Activated naive CD4-positive, alpha-beta T cell treated with anti-CD3 and anti-CD28 coated beads, Interleukin-2, amount 10 ng/mL, durations not matched to agents 7 days and 5 days (primary cell): ENCODE data around the gene UBA5.
A peak's percentile ranks its signal among the peaks of the same experiment; 100 is the strongest.
"Not testable (repeated sequence)": the region's sequence is repeated elsewhere in the genome, so short reads cannot be mapped to it uniquely, and the experiment has no call there.

ENCODE experiments used
- CTCF ChIA-PET: fragments of 350-600 bp; sonication (Branson Sonifier 250); formaldehyde crosslinking; loops from one replicate; lab custom pipeline; 2021; ENCODE audit warnings: antibody characterized with exemption; lab: Charles Lee
- DNase-seq: peaks from one replicate; pipeline ENCODE4 v3.0.0-alpha.2; 2020
- H3K27ac Mint-ChIP-seq: one replicate; pipeline ENCODE4 v1.8.0; 2021; ENCODE audit warnings: mild to moderate bottlenecking, moderate library complexity, mixed read lengths
- H3K27me3 Mint-ChIP-seq: one replicate; pipeline ENCODE4 v1.8.0; 2021; ENCODE audit warnings: mild to moderate bottlenecking, mixed read lengths
- H3K36me3 Mint-ChIP-seq: one replicate; pipeline ENCODE4 v1.8.0; 2021; ENCODE audit warnings: mixed read lengths
- H3K4me1 Mint-ChIP-seq: one replicate; pipeline ENCODE4 v1.8.0; 2021; ENCODE audit warnings: mixed read lengths
- H3K4me3 Mint-ChIP-seq: one replicate; pipeline ENCODE4 v1.8.0; 2021; ENCODE audit warnings: mild to moderate bottlenecking, moderate library complexity, mixed read lengths
- H3K9me3 Mint-ChIP-seq: one replicate; pipeline ENCODE4 v1.8.0; 2021; ENCODE audit warnings: mixed read lengths

UBA5 gene

DNA sequence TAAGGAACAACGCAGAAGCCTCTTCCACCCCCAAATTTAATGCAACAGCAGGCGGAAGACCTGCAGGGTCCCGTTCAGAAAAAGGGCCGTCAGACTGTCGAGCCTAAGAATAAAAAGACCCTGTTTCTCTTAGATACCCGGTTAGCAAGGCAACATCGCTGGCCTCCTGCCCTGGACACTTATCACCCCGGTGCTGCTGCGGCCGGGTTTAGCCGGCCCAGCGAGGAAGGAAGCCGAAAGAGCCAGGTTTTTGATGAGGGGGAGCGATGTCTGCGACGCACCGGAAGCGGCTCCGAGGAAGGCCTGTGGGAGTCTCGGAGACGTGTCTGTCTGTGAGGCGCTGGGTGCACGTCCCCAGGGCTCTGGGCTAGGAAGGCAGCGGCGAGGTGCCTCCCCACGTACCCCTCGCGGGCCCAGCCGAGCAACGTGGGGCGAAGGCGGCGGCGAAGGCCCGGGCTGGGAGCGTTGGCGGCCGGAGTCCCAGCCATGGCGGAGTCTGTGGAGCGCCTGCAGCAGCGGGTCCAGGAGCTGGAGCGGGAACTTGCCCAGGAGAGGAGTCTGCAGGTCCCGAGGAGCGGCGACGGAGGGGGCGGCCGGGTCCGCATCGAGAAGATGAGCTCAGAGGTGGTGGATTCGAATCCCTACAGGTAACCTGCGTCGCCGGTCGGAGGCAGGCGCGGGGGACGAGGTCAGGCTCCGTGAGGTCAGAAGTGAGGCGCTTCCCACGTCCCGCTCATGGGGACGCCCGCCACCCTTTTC, at the start of gene UBA5:
Gene UBA5, plus strand, starts transcription at position 278 of the 759 bp plus-strand sequence. Its CDS starts 209 bp downstream, at position 487.
- Mint-ChIP-seq H3K27me3 (no peaks in the 10 kb centered on the region), H3K4me3 (peak within 1 kb of the TSS; percentile 95), H3K4me1 (peaks cover 37% of the 10 kb centered on the region), H3K36me3 (peaks cover 7% of the 10 kb centered on the region), H3K9me3 (no peaks in the 10 kb centered on the region), H3K27ac (peak within 1 kb of the TSS; percentile 95)
- DNase-seq: peak; percentile 80
- CTCF ChIA-PET: interaction anchor here (2.3 to 2.8 kb wide), 2 partner anchors 17 to 124 kb away, joined by 7 to 11 read pairs; no protein-coding TSS in a partner anchor

DNA sequence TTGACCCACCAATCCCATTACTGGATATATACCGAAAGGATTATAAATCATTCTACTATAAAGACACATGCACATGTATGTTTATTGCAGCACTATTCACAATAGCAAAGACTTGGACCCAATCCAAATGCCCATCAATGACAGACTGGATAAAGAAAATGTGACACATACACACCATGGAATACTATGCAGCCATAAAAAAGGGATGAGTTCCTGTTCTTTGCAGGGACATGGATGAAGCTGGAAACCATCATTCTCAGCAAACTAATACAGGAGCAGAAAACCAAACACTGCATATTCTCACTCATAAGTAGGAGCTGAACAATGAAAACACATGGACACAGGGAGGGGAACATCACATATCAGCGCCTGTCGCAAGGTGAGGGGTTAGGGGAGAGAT, 44.8 kb upstream of the UBA5 start:
- H3K9me3 Mint-ChIP-seq, H3K27ac Mint-ChIP-seq, H3K4me1 Mint-ChIP-seq, H3K27me3 Mint-ChIP-seq, H3K4me3 Mint-ChIP-seq, CTCF ChIA-PET, DNase-seq: not testable (repeated sequence)
- peaks cover 17% of the 10 kb centered on the region for H3K36me3 Mint-ChIP-seq

DNA sequence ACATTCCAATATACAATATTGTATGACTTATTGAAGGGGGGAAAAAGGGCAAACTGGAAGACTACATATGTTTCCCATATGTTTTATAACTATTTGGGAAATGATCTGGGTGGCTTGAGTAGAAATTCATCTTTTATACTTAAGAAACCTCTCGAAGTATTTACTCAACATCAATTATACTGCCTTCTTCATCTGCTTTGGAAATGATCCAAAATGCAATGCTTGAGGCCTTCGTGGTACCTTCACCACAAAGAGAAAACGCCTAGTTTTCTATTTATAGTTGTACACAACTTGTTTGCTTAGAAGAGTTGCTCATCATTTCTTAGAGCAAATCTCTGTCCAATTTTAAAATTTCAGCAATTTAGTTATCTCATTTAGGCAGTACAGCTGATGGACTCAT, 44.2 kb upstream of the UBA5 start:
- Mint-ChIP-seq H3K4me1 (no peaks in the 10 kb centered on the region), H3K27me3 (no peaks in the 10 kb centered on the region), H3K36me3 (peaks cover 17% of the 10 kb centered on the region), H3K27ac (no peak overlapping the region), H3K4me3 (no peak overlapping the region), H3K9me3 (peaks cover 2% of the 10 kb centered on the region)
- DNase-seq: no peak
- CTCF ChIA-PET: no interaction called here

DNA sequence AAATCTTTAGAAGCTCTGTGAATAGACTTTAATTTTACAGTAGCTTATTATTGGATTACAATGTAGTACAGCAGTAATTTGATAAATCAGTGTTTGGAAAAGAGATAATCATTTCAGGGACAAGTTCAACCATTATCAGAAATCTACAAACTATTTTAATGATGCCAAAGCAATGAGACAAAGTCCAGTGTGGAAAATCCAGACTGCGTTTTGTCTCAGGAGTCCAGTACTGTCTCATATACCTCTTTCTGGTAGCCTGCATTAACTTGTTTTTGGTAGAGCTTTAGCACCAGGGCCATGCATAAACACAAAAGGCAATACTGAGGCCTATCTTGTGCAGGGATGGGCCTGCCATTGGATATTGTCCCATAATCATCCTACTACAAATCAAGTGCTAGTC, 43.3 kb upstream of the UBA5 start:
- peaks cover 15% of the 10 kb centered on the region for H3K36me3 Mint-ChIP-seq
- CTCF ChIA-PET: no interaction called here
- no peak overlapping the region for H3K27ac Mint-ChIP-seq
- H3K4me3 Mint-ChIP-seq: no peak overlapping the region
- no peak for DNase-seq
- H3K27me3 Mint-ChIP-seq: no peaks in the 10 kb centered on the region
- H3K9me3 Mint-ChIP-seq: peaks cover 2% of the 10 kb centered on the region
- H3K4me1 Mint-ChIP-seq: no peaks in the 10 kb centered on the region

DNA sequence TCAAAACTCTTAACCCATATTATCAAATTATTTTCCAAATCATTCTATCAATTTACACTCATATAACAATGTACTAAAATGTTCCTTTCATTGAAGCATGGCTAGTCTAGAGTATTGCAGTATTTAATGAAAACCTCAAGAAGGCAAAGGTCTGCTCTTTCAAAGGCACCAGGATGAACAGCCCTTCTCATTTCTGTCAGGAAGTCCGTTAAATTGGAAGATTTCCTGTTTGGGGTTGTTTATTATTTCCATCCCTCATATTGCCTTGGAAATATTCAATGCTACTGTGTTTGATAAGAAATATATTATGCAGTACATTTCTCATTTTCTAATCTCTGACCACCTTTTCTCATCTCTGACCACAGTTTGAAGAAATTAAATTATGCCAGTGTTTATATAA, 38.0 kb upstream of the UBA5 start:
- no peak overlapping the region for H3K4me3 Mint-ChIP-seq
- H3K9me3 Mint-ChIP-seq: no peaks in the 10 kb centered on the region
- H3K27ac Mint-ChIP-seq: no peak overlapping the region
- no peaks in the 10 kb centered on the region for H3K27me3 Mint-ChIP-seq
- H3K4me1 Mint-ChIP-seq: peaks cover 2% of the 10 kb centered on the region
- CTCF ChIA-PET: no interaction called here
- DNase-seq: no peak
- peaks cover 14% of the 10 kb centered on the region for H3K36me3 Mint-ChIP-seq

DNA sequence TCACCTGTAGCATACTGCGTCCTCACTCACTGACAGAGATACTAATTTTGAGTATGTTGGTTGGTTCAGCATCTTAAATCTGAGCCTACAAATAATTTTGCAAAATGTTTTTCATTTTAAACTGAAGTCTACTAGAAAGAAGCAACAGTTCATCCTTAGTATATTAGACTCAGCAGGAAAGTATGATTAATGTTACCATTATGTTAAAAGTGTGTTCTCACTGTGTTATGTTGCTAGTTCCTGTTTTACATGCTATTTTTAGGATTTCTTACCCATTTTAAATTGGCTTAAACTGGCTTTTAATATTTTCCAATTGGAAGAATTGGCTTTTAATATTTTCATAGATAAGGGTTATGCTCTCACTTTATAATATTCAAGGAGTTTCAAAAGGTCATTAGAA, 37.4 kb upstream of the UBA5 start:
- no peaks in the 10 kb centered on the region for H3K9me3 Mint-ChIP-seq
- DNase-seq: no peak
- H3K4me1 Mint-ChIP-seq: peaks cover 2% of the 10 kb centered on the region
- H3K27me3 Mint-ChIP-seq: no peaks in the 10 kb centered on the region
- H3K36me3 Mint-ChIP-seq: peaks cover 11% of the 10 kb centered on the region
- CTCF ChIA-PET: interaction anchor here (0.7 kb wide), 1 partner anchor 20 kb away, joined by 3 read pairs; no protein-coding TSS in a partner anchor
- H3K27ac Mint-ChIP-seq: no peak overlapping the region
- no peak overlapping the region for H3K4me3 Mint-ChIP-seq

DNA sequence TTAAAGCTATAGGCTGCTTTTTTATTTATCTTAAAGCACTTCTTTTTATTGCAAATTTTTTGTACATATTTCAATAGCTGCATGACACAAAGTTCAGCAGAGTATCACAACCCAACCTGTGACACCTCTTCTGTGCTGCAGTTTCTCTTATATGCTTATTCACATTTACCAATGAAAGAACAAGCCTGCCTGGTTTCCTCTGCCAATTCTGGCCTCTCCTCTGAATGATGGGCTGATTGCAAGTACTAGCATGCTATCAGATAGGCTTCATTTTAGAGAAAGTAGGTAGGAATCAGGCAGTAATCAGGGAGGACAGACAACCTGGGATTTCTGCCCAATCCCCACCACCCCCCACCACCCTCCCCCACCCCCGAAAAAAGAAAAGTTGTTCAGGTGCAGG, 36.5 kb upstream of the UBA5 start:
- peaks cover 11% of the 10 kb centered on the region for H3K36me3 Mint-ChIP-seq
- H3K4me1 Mint-ChIP-seq: peaks cover 2% of the 10 kb centered on the region
- DNase-seq: no peak
- no peaks in the 10 kb centered on the region for H3K27me3 Mint-ChIP-seq
- H3K9me3 Mint-ChIP-seq: no peaks in the 10 kb centered on the region
- CTCF ChIA-PET: interaction anchor here (0.7 kb wide), 1 partner anchor 273 kb away, joined by 3 read pairs; no protein-coding TSS in a partner anchor
- H3K4me3 Mint-ChIP-seq: no peak overlapping the region
- H3K27ac Mint-ChIP-seq: no peak overlapping the region

DNA sequence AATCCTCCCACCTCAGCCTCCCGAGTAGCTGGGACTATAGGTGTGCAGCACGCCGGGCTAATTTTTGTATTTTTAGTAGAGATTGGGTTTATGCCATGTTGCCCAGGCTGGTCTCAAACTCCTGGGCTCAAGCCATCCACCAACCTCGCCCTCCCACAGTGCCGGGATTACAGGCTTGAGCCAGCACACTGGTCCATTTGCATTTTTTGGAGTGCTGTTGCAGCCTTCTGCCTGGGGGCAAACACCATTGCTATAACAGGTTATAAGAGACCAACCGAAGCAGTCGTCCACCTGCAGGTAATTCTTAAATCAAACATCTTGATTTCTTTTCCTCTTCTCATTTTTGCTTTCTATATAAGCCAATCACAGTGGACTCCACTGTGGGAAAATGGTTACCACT, 35.3 kb upstream of the UBA5 start:
- no peaks in the 10 kb centered on the region for H3K27me3 Mint-ChIP-seq
- no peak overlapping the region for H3K27ac Mint-ChIP-seq
- H3K9me3 Mint-ChIP-seq: no peaks in the 10 kb centered on the region
- CTCF ChIA-PET: no interaction called here
- no peak overlapping the region for H3K4me3 Mint-ChIP-seq
- DNase-seq: no peak
- peaks cover 2% of the 10 kb centered on the region for H3K4me1 Mint-ChIP-seq
- peaks cover 11% of the 10 kb centered on the region for H3K36me3 Mint-ChIP-seq

DNA sequence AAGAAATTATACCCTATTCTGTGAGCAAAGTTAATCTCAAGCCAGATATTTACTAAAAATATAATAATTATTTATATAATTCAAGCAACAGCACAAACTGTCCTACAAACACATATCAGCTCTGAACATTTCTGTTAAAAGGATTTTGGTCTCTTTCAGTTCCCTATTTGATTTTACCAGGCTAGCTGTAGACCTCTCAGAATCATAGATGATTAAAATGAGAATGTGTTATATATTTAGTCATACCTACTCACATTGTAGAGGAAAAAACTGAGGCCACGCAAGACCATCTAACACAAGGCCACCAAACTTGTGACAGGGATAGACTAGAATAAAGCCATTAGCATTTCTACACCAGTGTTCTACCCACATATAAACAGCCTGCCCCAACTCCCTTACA, 34.5 kb upstream of the UBA5 start:
- no peak for DNase-seq

DNA sequence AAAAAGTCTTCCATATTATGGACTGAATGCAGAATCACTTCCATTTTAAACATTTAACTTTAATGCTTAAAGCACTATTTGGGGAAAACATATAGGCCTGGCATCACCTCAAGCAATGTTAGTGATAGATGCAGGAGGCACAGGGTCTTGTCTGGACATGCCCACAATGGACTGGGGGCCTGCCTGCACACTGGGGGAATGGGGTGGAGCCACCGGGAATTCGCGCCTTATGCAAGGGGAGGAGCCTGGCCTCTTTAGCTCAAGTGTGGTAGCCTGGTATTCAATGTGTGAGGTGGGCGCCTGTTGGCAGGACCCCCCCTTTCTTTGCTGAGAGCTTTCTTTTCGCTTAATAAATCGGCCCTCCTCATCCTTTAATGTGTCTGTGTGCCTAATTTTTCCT, 33.2 kb upstream of the UBA5 start:
- Mint-ChIP-seq H3K4me1 (peaks cover 1% of the 10 kb centered on the region), H3K27ac (no peak overlapping the region), H3K27me3 (no peaks in the 10 kb centered on the region), H3K9me3 (no peaks in the 10 kb centered on the region), H3K36me3 (peaks cover 11% of the 10 kb centered on the region), H3K4me3 (no peak overlapping the region)
- CTCF ChIA-PET: interaction anchor here (1.3 kb wide), 1 partner anchor 9 kb away, joined by 3 read pairs; no protein-coding TSS in a partner anchor
- DNase-seq: no peak

More for the DNA sequence above, 34.5 kb upstream of the UBA5 start:
- H3K36me3 Mint-ChIP-seq: peaks cover 11% of the 10 kb centered on the region
- H3K27ac Mint-ChIP-seq: no peak overlapping the region
- CTCF ChIA-PET: interaction anchor here (1.3 kb wide), 2 partner anchors 8 to 16 kb away, joined by 3 read pairs; no protein-coding TSS in a partner anchor
- no peak overlapping the region for H3K4me3 Mint-ChIP-seq
- no peaks in the 10 kb centered on the region for H3K9me3 Mint-ChIP-seq
- no peaks in the 10 kb centered on the region for H3K27me3 Mint-ChIP-seq
- H3K4me1 Mint-ChIP-seq: peaks cover 2% of the 10 kb centered on the region

DNA sequence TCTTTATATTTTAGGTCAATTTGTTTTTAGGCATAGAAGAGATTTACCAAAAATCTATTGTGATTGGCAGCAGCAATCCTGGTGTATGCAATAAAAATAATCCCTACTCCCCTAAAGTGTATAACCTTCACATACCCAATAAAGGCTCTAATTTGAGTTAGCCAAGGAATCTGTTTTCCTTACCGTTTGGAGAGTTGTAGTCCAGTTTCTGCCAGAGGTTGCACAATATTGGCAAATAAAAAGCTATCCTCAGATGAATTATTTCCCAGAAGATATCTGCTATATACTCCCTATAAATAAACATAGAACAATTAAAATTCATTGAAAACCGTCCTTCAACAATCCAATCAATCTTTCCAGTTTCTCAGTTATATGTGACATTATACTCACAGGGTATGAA, 32.0 kb upstream of the UBA5 start:
- H3K27ac Mint-ChIP-seq: no peak overlapping the region

DNA sequence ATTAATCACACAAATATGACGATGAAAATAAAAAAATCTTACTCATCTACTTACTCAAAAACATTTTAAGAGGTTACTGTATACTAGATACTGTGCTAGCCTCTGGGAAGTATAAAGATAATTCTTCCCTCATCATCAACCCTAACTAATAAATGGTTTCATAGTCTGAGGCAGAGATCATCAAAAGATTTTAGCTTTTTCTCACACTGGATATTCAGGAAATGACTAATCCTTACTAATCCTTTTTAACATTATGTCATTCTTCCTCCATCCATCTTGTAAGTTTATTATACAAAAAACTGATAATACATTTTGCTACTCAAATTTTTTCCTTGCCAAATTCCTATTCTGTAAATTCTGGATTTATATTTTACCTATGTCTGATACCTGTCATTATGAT, 30.2 kb upstream of the UBA5 start:
- Mint-ChIP-seq H3K9me3 (no peaks in the 10 kb centered on the region), H3K27me3 (no peaks in the 10 kb centered on the region), H3K36me3 (peaks cover 11% of the 10 kb centered on the region), H3K4me1 (no peaks in the 10 kb centered on the region), H3K27ac (no peak overlapping the region), H3K4me3 (no peak overlapping the region)
- CTCF ChIA-PET: no interaction called here
- no peak for DNase-seq

More for the DNA sequence above, 32.0 kb upstream of the UBA5 start:
- H3K4me3 Mint-ChIP-seq: no peak overlapping the region
- peaks cover 11% of the 10 kb centered on the region for H3K36me3 Mint-ChIP-seq
- CTCF ChIA-PET: interaction anchor here (0.6 kb wide), 1 partner anchor 66 kb away, joined by 3 read pairs; no protein-coding TSS in a partner anchor
- H3K27me3 Mint-ChIP-seq: no peaks in the 10 kb centered on the region
- no peak for DNase-seq
- H3K9me3 Mint-ChIP-seq: no peaks in the 10 kb centered on the region
- H3K4me1 Mint-ChIP-seq: no peaks in the 10 kb centered on the region

DNA sequence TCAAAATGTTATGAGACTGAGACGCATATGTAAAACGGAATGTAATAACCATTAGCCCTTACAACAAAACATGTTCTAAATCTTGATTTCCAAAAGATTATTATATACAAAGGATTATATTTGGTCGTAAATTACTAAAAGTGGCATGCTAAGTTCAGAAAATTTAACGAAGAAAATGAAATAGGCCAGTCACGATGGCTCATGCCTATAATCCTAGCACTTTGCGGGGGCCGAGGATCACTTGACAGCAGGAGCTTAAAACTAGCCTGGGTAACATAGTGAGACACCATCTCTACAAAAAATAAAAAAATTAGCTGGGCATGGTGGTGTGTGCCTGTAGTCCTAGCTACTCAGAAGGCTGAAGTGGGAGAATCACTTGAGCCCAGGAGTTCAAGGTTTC, 29.5 kb upstream of the UBA5 start:
- CTCF ChIA-PET: interaction anchor here (1.1 to 1.5 kb wide), 2 partner anchors 11 to 12 kb away, joined by 3 to 5 read pairs; no protein-coding TSS in a partner anchor

DNA sequence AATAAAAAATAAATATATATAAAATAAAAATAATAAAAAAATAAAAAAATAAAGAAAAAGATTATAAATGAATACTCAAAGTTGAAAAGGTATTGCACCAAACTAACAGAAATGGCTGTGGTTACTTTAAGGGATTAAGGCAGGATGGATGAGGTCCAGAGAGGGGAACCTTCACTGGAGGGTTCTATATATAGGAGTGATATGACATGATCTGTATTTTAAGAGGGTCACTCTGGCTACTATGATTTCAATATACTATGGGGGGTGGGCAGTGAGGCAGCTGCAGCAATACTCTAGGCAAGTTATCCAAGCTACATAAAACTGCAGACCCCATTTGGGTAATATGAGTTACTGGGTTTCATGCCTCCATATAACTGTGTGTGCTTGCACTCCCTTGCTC, 25.1 kb upstream of the UBA5 start:
- Mint-ChIP-seq H3K27ac (no peak overlapping the region), H3K36me3 (peaks cover 7% of the 10 kb centered on the region), H3K27me3 (no peaks in the 10 kb centered on the region), H3K9me3 (no peaks in the 10 kb centered on the region), H3K4me3 (no peak overlapping the region), H3K4me1 (no peaks in the 10 kb centered on the region)
- no peak for DNase-seq
- CTCF ChIA-PET: interaction anchor here (2.2 kb wide), 1 partner anchor 99 kb away, joined by 9 read pairs; no protein-coding TSS in a partner anchor

More for the DNA sequence above, 29.5 kb upstream of the UBA5 start:
- Mint-ChIP-seq H3K27me3 (no peaks in the 10 kb centered on the region), H3K9me3 (no peaks in the 10 kb centered on the region), H3K4me1 (no peaks in the 10 kb centered on the region), H3K27ac (no peak overlapping the region), H3K4me3 (no peak overlapping the region), H3K36me3 (peaks cover 12% of the 10 kb centered on the region)
- no peak for DNase-seq

DNA sequence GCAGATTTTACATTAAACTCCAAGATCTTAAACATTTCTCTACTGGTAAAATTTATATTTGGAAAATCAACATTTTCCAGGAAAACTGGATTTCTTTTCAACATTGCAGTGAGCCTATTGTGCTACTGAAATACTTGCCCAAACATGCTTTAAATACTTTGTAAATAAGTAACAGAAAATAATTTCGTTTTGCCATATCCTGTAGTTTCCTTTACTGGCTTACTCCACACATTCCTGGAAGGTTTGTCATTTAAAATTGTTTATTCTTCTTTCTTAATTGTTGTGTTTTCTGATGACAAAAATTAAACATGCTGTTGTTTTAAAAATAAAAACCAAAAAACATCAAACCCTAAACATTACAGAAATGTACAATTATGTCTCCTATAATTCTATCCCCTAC, 22.5 kb upstream of the UBA5 start:
- no peaks in the 10 kb centered on the region for H3K9me3 Mint-ChIP-seq
- no peaks in the 10 kb centered on the region for H3K27me3 Mint-ChIP-seq
- H3K4me1 Mint-ChIP-seq: no peaks in the 10 kb centered on the region
- DNase-seq: no peak
- no peak overlapping the region for H3K4me3 Mint-ChIP-seq
- H3K36me3 Mint-ChIP-seq: peaks cover 7% of the 10 kb centered on the region
- CTCF ChIA-PET: interaction anchor here (6.7 kb wide), 1 partner anchor 101 kb away, joined by 103 read pairs; no protein-coding TSS in a partner anchor
- H3K27ac Mint-ChIP-seq: no peak overlapping the region
